Measurements from ENCODE around the gene PABPN1L.

PABPN1L gene

DNA sequence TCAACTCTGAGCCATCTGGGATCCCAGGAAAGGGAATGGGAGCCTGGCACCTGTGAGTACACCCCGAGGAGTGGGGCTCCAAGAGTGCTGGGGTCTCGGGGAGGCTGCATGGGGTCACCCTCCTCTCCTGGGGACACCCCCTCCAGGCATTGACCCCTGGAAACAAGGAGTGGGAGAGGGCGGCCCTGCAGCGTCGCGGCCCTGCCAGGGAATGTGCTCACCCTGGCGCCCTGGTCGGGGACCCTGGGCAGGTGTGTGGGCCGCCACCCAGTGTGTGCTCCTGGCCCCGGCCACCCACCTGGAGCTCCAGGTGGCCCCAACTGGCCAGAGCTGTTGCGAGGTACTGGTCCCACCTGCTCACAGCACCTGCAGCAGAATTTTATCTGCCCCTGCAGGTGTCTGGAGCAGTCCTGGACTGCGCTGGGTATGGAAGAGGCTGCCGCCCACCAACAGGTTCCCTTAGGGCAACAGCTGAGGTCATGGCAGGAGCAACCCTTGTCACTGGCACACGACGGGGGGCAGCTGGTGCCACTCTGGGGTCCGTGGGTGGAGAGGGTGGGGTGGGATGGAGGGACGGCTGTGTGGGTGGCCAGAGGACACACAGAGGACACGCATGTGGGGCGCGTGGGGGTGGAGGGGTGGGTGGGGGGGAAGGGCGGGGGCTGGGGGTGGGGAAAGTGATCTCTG is 5.4 kb upstream of the PABPN1L start:
- H3K4me1 ChIP-seq (ENCODE audit: low read depth, poor library complexity, severe bottlenecking) = peaks cover 11% of the 10 kb centered on the region
- TF ChIP-seq, protein P1, sequence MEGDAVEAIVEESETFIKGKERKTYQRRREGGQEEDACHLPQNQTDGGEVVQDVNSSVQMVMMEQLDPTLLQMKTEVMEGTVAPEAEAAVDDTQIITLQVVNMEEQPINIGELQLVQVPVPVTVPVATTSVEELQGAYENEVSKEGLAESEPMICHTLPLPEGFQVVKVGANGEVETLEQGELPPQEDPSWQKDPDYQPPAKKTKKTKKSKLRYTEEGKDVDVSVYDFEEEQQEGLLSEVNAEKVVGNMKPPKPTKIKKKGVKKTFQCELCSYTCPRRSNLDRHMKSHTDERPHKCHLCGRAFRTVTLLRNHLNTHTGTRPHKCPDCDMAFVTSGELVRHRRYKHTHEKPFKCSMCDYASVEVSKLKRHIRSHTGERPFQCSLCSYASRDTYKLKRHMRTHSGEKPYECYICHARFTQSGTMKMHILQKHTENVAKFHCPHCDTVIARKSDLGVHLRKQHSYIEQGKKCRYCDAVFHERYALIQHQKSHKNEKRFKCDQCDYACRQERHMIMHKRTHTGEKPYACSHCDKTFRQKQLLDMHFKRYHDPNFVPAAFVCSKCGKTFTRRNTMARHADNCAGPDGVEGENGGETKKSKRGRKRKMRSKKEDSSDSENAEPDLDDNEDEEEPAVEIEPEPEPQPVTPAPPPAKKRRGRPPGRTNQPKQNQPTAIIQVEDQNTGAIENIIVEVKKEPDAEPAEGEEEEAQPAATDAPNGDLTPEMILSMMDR (conservative IDR thresholded peaks at IDR 0.05; ENCODE audit: low read depth, low read length) = no peak
- no peaks in the 10 kb centered on the region for H4K20me1 ChIP-seq (ENCODE audit: insufficient read depth)
- no peaks in the 10 kb centered on the region for H3K79me2 ChIP-seq (ENCODE audit: insufficient read depth, low read depth)
- H3K9ac ChIP-seq = no peak overlapping the region
- H2AFZ ChIP-seq (ENCODE audit: low read depth) = no peak overlapping the region
- no peak overlapping the region for H3K4me3 ChIP-seq (IDR thresholded peaks at IDR 0.05; ENCODE audit: insufficient read depth, low read depth, low read length)
- no peak overlapping the region for H3K27ac ChIP-seq
- no peaks in the 10 kb centered on the region for H3K36me3 ChIP-seq (ENCODE audit: insufficient read depth)
- H3K4me2 ChIP-seq = no peak overlapping the region
- H3K27me3 ChIP-seq (ENCODE audit: insufficient read depth, low read depth) = peaks cover 97% of the 10 kb centered on the region

DNA sequence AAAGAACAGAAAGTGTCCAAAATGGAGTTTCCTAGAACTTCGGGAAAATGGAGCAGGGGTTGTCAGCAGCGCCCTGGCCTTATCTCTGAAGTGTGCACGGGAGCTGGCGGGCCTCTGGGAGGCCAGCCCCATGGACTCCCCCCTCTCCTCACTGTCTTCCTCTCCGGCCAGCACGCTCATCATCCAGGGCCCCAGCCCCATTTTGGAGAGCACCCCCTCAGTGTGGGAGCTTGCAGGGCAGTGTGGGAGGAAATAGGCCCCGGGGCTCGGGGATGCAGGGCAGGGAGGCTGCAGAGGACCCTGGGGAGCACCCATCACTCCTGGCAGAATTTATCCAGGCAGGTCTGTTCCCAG is 4.9 kb upstream of the PABPN1L start:
- Histone ChIP-seq H3K4me2 (no peak overlapping the region), H3K79me2 (ENCODE audit: insufficient read depth, low read depth) (no peaks in the 10 kb centered on the region), H3K4me3 (IDR thresholded peaks at IDR 0.05; ENCODE audit: insufficient read depth, low read depth, low read length) (no peak overlapping the region), H3K27ac (no peak overlapping the region), H3K9ac (no peak overlapping the region), H3K4me1 (ENCODE audit: low read depth, poor library complexity, severe bottlenecking) (peaks cover 6% of the 10 kb centered on the region), H3K27me3 (ENCODE audit: insufficient read depth, low read depth) (peaks cover 97% of the 10 kb centered on the region), H3K36me3 (ENCODE audit: insufficient read depth) (no peaks in the 10 kb centered on the region), H2AFZ (ENCODE audit: low read depth) (no peak overlapping the region), H4K20me1 (ENCODE audit: insufficient read depth) (no peaks in the 10 kb centered on the region)
- TF ChIP-seq, protein P1 (conservative IDR thresholded peaks at IDR 0.05; ENCODE audit: low read depth, low read length) = no peak

DNA sequence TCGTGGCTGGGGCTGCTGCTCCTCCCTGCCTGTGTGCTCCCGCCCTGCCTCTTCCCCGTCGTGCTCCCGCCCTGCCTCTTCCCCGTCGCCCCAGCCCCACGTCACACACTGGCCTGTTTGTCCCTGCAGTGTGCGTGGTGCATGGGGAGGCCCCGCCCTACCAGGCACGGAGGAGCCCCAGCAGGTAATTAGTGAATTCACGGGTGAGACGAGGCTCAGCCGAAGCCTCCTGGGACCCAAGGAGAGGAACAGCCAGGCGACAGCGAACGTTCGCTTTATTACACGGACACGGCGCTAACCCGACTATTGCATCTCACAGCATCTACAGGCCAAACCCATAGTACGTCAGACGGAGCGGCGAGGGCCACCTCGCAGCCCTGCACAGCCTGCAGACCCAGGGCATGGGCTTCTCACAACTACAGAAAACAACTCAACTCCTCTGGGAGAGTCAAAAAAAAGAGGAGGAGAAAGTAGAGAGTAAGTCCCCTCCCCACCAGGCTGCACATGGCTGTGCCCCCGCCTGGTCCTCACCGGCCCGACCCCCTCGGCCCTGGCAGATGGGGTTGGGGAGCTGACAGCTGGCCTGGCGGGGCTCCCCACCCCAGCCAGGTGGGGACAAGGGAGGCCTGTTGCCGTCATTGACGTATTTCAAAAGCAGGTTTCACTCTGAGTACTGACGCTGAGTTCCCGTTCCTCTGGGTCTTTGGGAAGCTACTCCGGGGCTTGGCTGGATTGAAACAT is 4.3 kb upstream of the PABPN1L start:
- H3K79me2 ChIP-seq (ENCODE audit: insufficient read depth, low read depth) = no peaks in the 10 kb centered on the region
- H3K36me3 ChIP-seq (ENCODE audit: insufficient read depth) = no peaks in the 10 kb centered on the region
- peaks cover 97% of the 10 kb centered on the region for H3K27me3 ChIP-seq (ENCODE audit: insufficient read depth, low read depth)
- H3K4me1 ChIP-seq (ENCODE audit: low read depth, poor library complexity, severe bottlenecking) = peaks cover under 1% of the 10 kb centered on the region
- H3K9ac ChIP-seq = no peak overlapping the region
- H4K20me1 ChIP-seq (ENCODE audit: insufficient read depth) = no peaks in the 10 kb centered on the region
- no peak overlapping the region for H3K4me2 ChIP-seq
- no peak overlapping the region for H2AFZ ChIP-seq (ENCODE audit: low read depth)
- no peak overlapping the region for H3K27ac ChIP-seq
- H3K4me3 ChIP-seq (IDR thresholded peaks at IDR 0.05; ENCODE audit: insufficient read depth, low read depth, low read length) = no peak overlapping the region
- TF ChIP-seq, protein P1 (conservative IDR thresholded peaks at IDR 0.05; ENCODE audit: low read depth, low read length) = no peak

DNA sequence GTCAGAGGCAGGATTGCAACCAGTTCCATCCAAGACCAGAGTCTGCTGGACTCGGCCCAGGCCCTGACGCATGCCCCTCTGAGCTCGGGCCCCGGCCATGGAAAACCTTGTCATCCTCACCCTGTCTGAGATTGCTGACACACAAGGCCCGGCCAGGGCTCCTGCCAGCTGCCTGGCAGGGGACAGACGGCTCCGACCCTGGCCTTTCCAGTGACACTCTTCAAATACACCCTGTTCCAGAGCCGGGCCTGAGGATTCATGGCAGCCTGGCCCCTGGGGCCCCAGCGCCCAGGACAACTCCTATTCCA is 3.2 kb upstream of the PABPN1L start:
- Histone ChIP-seq H3K4me2 (no peak overlapping the region), H3K4me1 (ENCODE audit: low read depth, poor library complexity, severe bottlenecking) (no peaks in the 10 kb centered on the region), H3K36me3 (ENCODE audit: insufficient read depth) (no peaks in the 10 kb centered on the region), H3K27me3 (ENCODE audit: insufficient read depth, low read depth) (peaks cover 91% of the 10 kb centered on the region), H4K20me1 (ENCODE audit: insufficient read depth) (no peaks in the 10 kb centered on the region), H3K27ac (no peak overlapping the region), H3K79me2 (ENCODE audit: insufficient read depth, low read depth) (no peaks in the 10 kb centered on the region), H3K9ac (no peak overlapping the region), H2AFZ (ENCODE audit: low read depth) (no peak overlapping the region), H3K4me3 (IDR thresholded peaks at IDR 0.05; ENCODE audit: insufficient read depth, low read depth, low read length) (no peak overlapping the region)
- TF ChIP-seq, protein P1 (conservative IDR thresholded peaks at IDR 0.05; ENCODE audit: low read depth, low read length) = no peak

Data from KMS-11 (cell line).